Mammary epithelial cell (primary cell): ENCODE data around the gene CORIN.

Source experiments
- CTCF ChIP-seq, 2 donors: IDR thresholded peaks in 1 of 2; conservative IDR thresholded peaks in 1 of 2; 2 replicates each; pipeline ENCODE4 v1.5.1; 2011 to 2012; ENCODE audit warnings: inconsistent platforms in 2 of 2, low read length in 2 of 2, mild to moderate bottlenecking in 2 of 2, control low read depth in 1 of 2, low read depth in 1 of 2; ENCODE audit not compliant: insufficient read depth in 1 of 2; ENCODE audit errors: extremely low read depth in 1 of 2
- EZH2 ChIP-seq: IDR thresholded peaks from 2 replicates; pipeline ENCODE4 v1.6.1; 2012; ENCODE audit warnings: low read length, inconsistent platforms, borderline replicate concordance

DNA sequence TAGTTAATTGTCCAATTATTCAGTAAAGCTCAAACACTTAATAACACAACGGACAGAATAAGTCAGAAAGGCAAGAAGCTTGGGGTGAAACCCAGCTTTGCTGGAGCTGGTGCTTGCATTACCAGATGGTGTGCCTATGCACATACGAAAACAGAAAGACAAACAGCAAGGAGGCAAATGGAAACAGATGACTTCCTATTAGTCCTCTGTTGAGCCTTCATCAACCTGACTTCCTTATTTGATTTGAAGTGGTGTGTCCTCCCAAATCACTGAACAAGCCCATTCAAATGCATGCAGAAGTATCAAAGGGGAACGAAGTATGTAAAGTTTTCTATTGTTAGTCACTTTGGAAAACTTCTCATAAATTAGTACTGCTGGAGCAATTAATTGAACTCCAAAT, 186.6 kb downstream of the CORIN start:
- TF ChIP-seq CTCF (conservative IDR thresholded peaks at IDR 0.05 in 1 of 2, IDR thresholded peaks at IDR 0.05 in 1 of 2; ENCODE audit: extremely low read depth in 1 of 2, insufficient read depth in 1 of 2, low read depth in 1 of 2, low read length in 2 of 2) (no peak), EZH2 (no peak)
